ENCODE measurements around the gene ATXN10.

GRCh38 chr22:45644714-45645113, 26.9 kb upstream of the ATXN10 start:
- TF ChIP-seq YY1 (IDR thresholded peaks at IDR 0.05; ENCODE audit: extremely low read depth, insufficient replicate concordance, low read depth, low read length) (no peak), CTCF (IDR thresholded peaks at IDR 0.05 in 2 of 3, conservative IDR thresholded peaks at IDR 0.05 in 1 of 3; ENCODE audit: borderline replicate concordance in 1 of 3, insufficient read depth in 1 of 3, low read depth in 2 of 3, low read length in 2 of 3) (no peak), JUND (IDR thresholded peaks at IDR 0.05) (no peak), EZH2 (IDR thresholded peaks at IDR 0.05) (no peak), POLR2A (IDR thresholded peaks at IDR 0.05; ENCODE audit: borderline replicate concordance, extremely low read depth, insufficient read depth, insufficient read length) (no peak), POLR2AphosphoS5 (IDR thresholded peaks at IDR 0.05; ENCODE audit: low read depth, low read length) (no peak), MAX (IDR thresholded peaks at IDR 0.05) (no peak), FOSL1 (IDR thresholded peaks at IDR 0.05; ENCODE audit: low read depth) (no peak), SP1 (IDR thresholded peaks at IDR 0.05; ENCODE audit: low read depth) (no peak), REST (IDR thresholded peaks at IDR 0.05; ENCODE audit: low read depth) (no peak), RAD21 (IDR thresholded peaks at IDR 0.05; ENCODE audit: low read depth) (no peak), EZH2phosphoT487 (IDR thresholded peaks at IDR 0.05; ENCODE audit: borderline replicate concordance) (no peak)
